ENCODE results near the gene FGFR4.

FGFR4 gene

GRCh38 chr5:177085985-177086653, 596 bp upstream of the FGFR4 start:
- DNase-seq, result no peak

GRCh38 chr5:177087398-177088005, 787 bp downstream of the FGFR4 start:
- no peak for DNase-seq

GRCh38 chr5:177089127-177089526, 2.4 kb downstream of the FGFR4 start:
- DNase-seq, result no peak

GRCh38 chr5:177089825-177090641, 3.3 kb downstream of the FGFR4 start:
- no peak for DNase-seq

- no peak for DNase-seq
Observed at GRCh38 chr5:177090813-177091212, 4.1 kb downstream of the FGFR4 start.

DNA sequence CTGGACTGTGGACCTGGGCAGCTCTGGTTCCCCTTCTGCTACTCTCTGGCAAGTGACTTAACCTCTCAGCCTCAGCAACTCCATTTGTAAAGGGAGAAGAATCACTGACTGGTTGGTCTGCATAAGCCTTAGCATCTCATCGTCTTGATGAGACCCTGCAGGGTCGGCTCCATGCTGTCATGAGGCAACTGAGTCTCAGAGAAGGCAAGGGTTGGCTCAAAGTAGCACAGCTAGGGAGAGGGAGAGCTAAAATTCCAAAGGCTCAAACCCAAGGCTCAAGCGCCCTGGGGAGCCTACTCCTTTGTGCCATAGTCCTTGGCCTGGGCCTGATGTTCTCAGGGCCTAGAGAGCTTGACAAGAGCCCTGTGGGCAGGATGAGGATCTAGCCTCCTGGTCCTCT, 4.5 kb downstream of the FGFR4 start:
- DNase-seq, result no peak

DNA sequence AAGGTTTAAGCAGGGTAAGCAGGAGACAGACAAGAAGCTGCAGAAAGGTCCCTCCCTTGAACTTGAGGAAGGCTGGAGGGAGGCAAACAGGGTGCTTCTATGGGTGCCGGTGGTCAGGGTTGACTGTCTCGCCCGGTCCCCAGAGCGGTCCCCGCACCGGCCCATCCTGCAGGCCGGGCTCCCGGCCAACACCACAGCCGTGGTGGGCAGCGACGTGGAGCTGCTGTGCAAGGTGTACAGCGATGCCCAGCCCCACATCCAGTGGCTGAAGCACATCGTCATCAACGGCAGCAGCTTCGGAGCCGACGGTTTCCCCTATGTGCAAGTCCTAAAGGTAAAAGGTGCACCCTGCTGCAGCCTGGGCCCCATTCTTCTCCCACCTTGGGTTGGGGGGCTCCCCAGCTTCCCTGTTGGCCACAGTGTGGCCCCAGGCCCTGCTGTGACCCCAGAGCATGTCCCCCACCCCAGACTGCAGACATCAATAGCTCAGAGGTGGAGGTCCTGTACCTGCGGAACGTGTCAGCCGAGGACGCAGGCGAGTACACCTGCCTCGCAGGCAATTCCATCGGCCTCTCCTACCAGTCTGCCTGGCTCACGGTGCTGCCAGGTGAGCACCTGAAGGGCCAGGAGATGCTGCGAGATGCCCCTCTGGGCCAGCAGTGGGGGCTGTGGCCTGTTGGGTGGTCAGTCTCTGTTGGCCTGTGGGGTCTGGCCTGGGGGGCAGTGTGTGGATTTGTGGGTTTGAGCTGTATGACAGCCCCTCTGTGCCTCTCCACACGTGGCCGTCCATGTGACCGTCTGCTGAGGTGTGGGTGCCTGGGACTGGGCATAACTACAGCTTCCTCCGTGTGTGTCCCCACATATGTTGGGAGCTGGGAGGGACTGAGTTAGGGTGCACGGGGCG, 5.7 kb downstream of the FGFR4 start:
- DNase-seq, result no peak

GRCh38 chr5:177093082-177093712, 6.5 kb downstream of the FGFR4 start:
- no peak for DNase-seq

GRCh38 chr5:177093803-177094202, 7.1 kb downstream of the FGFR4 start:
- no peak for DNase-seq

GRCh38 chr5:177094224-177095087, 7.7 kb downstream of the FGFR4 start:
- DNase-seq, result no peak

GRCh38 chr5:177095088-177095669, 8.5 kb downstream of the FGFR4 start:
- no peak for DNase-seq

DNA sequence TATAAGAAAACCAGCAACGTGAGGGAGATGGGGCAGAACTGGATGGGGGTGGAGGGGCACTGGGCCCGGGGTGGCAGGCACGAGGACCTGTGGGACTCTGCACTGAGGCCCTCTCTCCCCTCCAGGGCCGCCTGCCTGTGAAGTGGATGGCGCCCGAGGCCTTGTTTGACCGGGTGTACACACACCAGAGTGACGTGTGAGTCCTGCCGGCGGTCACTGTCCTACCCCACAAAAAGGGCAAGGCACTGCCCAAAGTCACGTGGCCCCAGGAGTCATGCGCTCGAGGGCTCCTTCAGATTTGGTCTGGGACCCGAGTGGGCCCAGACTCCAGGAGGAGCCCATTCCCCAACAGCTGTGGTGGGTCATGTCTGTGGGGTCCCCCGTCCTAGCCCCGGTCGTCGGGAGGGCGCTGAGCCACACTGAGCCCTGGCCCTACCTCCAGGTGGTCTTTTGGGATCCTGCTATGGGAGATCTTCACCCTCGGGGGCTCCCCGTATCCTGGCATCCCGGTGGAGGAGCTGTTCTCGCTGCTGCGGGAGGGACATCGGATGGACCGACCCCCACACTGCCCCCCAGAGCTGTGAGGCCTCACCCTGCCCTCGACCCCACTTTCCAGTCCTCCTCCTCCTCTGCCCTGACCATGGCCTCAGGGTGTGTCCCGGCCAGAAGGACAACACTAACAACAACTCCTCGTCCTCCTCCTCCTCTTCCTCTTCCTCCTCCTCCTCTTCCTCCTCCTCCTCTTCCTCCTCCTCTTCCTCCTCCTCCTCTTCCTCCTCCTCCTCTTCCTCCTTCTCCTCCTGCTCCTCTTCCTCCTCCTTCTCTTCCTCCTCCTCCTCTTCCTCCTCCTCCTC, 9.7 kb downstream of the FGFR4 start:
- DNase-seq, result no peak

DNA sequence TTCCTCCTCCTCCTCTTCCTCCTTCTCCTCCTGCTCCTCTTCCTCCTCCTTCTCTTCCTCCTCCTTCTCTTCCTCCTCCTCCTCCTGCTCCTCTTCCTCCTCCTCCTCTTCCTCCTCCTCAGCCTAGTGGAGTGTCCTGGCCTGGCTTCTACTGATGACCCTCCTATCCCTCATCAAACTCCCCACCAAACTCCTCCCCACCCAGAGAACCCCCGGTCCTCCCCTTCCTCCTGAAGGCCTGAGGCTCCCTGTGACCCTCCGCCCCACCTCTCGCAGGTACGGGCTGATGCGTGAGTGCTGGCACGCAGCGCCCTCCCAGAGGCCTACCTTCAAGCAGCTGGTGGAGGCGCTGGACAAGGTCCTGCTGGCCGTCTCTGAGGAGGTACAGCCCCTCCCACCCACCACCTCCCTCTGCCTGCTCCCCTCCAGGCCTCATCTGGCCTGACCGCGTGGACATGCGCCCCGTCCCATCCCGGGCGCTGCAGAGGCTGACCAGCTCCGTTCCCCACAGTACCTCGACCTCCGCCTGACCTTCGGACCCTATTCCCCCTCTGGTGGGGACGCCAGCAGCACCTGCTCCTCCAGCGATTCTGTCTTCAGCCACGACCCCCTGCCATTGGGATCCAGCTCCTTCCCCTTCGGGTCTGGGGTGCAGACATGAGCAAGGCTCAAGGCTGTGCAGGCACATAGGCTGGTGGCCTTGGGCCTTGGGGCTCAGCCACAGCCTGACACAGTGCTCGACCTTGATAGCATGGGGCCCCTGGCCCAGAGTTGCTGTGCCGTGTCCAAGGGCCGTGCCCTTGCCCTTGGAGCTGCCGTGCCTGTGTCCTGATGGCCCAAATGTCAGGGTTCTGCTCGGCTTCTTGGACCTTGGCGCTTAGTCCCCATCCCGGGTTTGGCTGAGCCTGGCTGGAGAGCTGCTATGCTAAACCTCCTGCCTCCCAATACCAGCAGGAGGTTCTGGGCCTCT, 10.6 kb downstream of the FGFR4 start:
- no peak for DNase-seq

- no peak for DNase-seq
Observed at GRCh38 chr5:177098120-177098469, 11.4 kb downstream of the FGFR4 start.

DNA sequence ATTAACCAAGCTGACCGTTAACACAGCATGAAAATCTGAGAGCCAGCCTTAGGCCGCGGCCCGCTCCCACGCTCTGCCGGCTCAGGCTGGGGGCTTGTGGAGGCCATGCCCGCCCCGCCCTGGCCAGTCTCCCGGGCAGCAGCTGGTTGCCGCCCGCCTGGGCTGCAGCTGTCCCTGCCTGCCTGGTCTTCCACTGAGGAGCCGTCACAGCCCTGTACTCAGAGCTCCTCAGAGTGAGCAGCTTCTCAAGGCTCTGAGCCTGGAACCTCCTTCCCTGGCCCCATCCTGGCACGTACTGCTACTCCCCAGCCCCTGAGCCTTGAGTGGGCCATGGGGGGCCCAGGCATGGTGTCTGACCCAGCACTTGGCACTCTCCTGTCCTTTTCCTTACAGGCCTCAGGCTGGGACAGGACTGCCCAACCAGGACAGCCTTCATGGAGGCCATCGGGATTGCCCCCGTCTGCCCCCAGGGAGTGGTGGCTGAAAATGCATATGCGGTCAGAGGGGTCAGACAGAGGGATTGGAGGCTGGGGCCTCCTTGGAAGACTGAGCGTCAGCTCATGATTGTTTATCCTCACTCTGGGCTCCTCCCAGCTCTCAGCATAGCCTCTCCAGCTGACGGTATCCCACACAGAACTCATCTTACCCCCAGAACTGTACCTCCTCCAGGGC, 11.9 kb downstream of the FGFR4 start:
- no peak for DNase-seq

DNA sequence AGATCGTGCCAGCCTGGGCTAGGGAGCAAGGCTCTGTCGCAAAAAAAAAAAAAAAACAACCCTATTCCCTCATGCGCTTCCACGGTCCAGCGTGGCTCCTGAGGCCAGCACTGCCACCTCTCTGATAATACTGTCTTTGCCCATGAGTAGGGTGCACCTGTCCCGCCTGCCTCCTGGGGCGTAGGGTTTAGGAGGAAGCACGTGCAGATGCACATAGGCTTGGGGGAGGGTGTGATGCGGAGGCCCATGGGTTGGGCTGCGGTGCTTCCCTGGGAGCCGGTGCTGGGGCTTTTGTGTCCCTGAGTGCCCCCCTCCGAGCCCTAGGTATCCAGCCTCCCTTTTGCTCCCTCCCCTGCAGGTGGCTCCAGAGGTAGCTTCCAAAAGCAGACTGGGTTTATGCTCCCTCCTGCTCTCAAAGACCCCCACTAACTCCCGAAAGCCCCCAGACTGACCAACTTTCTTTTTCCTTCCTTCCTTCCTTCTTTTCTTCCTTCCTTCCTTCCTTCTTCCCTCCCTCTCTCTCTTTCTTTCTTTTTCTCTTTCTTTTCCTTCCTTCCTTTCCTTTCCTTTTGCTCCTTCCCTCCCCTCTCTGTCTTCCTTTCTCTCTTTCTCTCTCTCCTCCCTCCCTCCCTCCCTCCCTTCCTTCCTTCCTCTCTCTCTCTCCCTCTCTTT, 12.8 kb downstream of the FGFR4 start:
- DNase-seq, result no peak

GRCh38 chr5:177100714-177101121, 14.0 kb downstream of the FGFR4 start:
- no peak for DNase-seq

All from activated CD4-positive, alpha-beta T cell treated with anti-CD3 and anti-CD28 coated beads, Interleukin-2, amount 50 U/mL, for 48 hours (primary cell).